ENCODE results near the gene PIM1. TPM values are rescaled to one million over a fixed set of nuclear protein-coding genes. Genes with fewer than 3 reads are reported as not detected.

PIM1 gene
- total and polyA plus RNA-seq, 10 of the 15 experiments (the other 5 are each of a cell fraction or from before 2014, with no cell fraction given): 0.66 to 33.9 (median 10.2) TPM

DNA sequence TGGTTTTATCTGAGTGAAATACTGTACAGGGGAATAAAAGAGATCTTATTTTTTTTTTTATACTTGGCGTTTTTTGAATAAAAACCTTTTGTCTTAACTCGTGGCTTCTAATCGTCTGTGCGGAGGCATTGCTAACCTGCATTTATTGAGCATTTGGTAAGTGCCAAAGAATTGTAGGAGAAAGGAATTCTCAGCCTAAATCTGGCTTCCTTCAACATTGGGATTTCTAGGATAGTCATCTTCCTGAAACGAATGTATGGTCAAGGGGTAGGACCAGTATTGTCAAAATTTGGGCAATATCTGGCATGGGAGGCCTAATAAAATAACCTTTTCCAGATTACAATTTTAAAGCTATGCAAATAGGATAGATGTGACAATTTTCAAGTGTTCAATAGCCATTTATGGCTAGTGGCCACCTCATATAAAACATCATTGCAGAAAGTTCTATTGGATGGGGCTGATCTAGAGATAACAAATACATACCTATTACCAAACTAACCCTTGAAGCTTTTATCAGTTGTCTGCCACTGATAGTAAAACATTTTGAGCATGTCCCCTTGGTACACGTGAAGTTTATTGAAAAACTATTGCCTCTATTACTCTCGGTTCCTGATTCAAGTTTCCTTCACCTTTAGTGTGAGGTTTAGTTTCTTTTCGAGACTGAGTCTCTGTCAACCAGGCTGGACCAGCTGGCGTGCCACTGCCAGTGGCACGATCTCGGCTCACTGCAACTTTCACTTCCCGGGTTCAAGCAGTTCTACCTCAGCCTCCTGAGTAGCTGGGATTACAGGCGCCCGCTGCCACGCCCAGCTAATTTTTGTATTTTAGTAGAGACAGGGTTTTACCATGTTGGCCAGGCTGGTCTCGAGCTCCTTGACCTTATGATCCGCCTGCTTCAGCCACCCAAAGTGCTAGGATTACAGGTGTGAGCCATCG, 5.6 kb downstream of the PIM1 start:
- no peaks in the 10 kb centered on the region for H3K9me3 ChIP-seq (replicated peaks; ENCODE audit: control insufficient read depth, insufficient read depth, low read length)
- peaks cover 8% of the 10 kb centered on the region for H3K79me2 ChIP-seq (ENCODE audit: control insufficient read depth, insufficient read depth, low read length)
- no peak overlapping the region for H3K4me3 ChIP-seq
- FAIRE-seq (peak; percentile 92), ATAC-seq (peak; percentile 57), DNase-seq (ENCODE audit: low read depth, low spot score) (no peak)
- peaks cover 7 to 8% of the 10 kb centered on the region in 2 experiments for H3K36me3 ChIP-seq (ENCODE audit: control insufficient read depth in 2 of 2, insufficient read depth in 2 of 2, low read length in 1 of 2)
- CTCF ChIA-PET: interaction anchor here (0.6 to 4.4 kb wide), 15 partner anchors 13 to 1301 kb away, joined by 3 to 31 read pairs (median 4); no protein-coding TSS in a partner anchor
- WGBS (ENCODE audit: insufficient coverage, insufficient replicate concordance, low lambda C conversion rate, missing lambda C conversion rate): 27% methylated on average over 18 of the region's 18 CpGs
- POLR2A ChIA-PET: interaction anchor here (0.7 to 0.8 kb wide), 2 partner anchors 125 to 286 kb away, joined by 3 to 4 read pairs; no protein-coding TSS in a partner anchor
- SMC1A ChIA-PET (ENCODE audit: uncharacterized antibody, unreplicated experiment): interaction anchor here (0.6 to 12.2 kb wide), 16 partner anchors 15 to 290 kb away, joined by 3 to 266 read pairs (median 4); partner anchors contain the start of gene C6orf89
- intact Hi-C loops (cut with micrococcal nuclease; ENCODE audit: unreplicated experiment): loop anchor here (10.0 kb wide), 1 partner anchor 411 kb away; no protein-coding TSS in a partner anchor
- H3K27ac ChIP-seq (ENCODE audit: control insufficient read depth, insufficient read depth): no peak overlapping the region; the same call in none of the 2 replicates
- H3K4me1 ChIP-seq (ENCODE audit: control insufficient read depth, insufficient read depth, low read length): peaks cover 26% of the 10 kb centered on the region
- H3K27me3 ChIP-seq (replicated peaks in 1 of 2; ENCODE audit: control insufficient read depth in 2 of 2, insufficient read depth in 2 of 2, low read length in 1 of 2): no peaks in the 10 kb centered on the region
- RAD21 ChIA-PET (ENCODE audit: unreplicated experiment): interaction anchor here (0.6 to 8.3 kb wide), 7 partner anchors 34 to 387 kb away, joined by 3 to 255 read pairs (median 4); no protein-coding TSS in a partner anchor
- H2AFZ ChIP-seq (ENCODE audit: control insufficient read depth, low read depth, low read length): no peak overlapping the region
- peak overlapping the region; percentile 36; the same call in 1 of the 2 replicates for H3K4me2 ChIP-seq (ENCODE audit: control insufficient read depth, insufficient read depth)
- H3K9ac ChIP-seq (ENCODE audit: control insufficient read depth, insufficient read depth, low read length): no peak overlapping the region
- in situ Hi-C loops (cut with MboI): loop anchor here (10.0 kb wide), 2 partner anchors 151 to 411 kb away; no protein-coding TSS in a partner anchor
- H4K20me1 ChIP-seq (ENCODE audit: control insufficient read depth, insufficient read depth): no peaks in the 10 kb centered on the region; the same call in 1 of the 2 replicates
- BruUV-seq (replicated peaks): no TSS peak
- TF ChIP-seq FOS (IDR thresholded peaks at IDR 0.05; ENCODE audit: borderline replicate concordance, extremely low read depth, insufficient read length) (no peak), TARDBP (IDR thresholded peaks at IDR 0.05; ENCODE audit: borderline replicate concordance) (no peak), POLR2A (IDR thresholded peaks at IDR 0.05; ENCODE audit: low read depth, low read length) (0 out of 2 replicates have a peak, but pooled peaks have one; percentile 25), MEF2A (IDR thresholded peaks at IDR 0.05; ENCODE audit: insufficient read depth, low read depth, low read length) (no peak), KLF5 (IDR thresholded peaks at IDR 0.05; ENCODE audit: partially characterized antibody) (no peak), MXI1 (IDR thresholded peaks at IDR 0.05; ENCODE audit: low read depth, low read length) (no peak), NFYA (IDR thresholded peaks at IDR 0.05; ENCODE audit: borderline replicate concordance, low read depth, low read length) (no peak), CREB1 (IDR thresholded peaks at IDR 0.05; ENCODE audit: low read depth) (no peak)
- TF ChIP-seq, protein P1, sequence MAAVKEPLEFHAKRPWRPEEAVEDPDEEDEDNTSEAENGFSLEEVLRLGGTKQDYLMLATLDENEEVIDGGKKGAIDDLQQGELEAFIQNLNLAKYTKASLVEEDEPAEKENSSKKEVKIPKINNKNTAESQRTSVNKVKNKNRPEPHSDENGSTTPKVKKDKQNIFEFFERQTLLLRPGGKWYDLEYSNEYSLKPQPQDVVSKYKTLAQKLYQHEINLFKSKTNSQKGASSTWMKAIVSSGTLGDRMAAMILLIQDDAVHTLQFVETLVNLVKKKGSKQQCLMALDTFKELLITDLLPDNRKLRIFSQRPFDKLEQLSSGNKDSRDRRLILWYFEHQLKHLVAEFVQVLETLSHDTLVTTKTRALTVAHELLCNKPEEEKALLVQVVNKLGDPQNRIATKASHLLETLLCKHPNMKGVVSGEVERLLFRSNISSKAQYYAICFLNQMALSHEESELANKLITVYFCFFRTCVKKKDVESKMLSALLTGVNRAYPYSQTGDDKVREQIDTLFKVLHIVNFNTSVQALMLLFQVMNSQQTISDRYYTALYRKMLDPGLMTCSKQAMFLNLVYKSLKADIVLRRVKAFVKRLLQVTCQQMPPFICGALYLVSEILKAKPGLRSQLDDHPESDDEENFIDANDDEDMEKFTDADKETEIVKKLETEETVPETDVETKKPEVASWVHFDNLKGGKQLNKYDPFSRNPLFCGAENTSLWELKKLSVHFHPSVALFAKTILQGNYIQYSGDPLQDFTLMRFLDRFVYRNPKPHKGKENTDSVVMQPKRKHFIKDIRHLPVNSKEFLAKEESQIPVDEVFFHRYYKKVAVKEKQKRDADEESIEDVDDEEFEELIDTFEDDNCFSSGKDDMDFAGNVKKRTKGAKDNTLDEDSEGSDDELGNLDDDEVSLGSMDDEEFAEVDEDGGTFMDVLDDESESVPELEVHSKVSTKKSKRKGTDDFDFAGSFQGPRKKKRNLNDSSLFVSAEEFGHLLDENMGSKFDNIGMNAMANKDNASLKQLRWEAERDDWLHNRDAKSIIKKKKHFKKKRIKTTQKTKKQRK (IDR thresholded peaks at IDR 0.05; ENCODE audit: low read depth, low read length): no peak
- TF ChIP-seq, protein P2, sequence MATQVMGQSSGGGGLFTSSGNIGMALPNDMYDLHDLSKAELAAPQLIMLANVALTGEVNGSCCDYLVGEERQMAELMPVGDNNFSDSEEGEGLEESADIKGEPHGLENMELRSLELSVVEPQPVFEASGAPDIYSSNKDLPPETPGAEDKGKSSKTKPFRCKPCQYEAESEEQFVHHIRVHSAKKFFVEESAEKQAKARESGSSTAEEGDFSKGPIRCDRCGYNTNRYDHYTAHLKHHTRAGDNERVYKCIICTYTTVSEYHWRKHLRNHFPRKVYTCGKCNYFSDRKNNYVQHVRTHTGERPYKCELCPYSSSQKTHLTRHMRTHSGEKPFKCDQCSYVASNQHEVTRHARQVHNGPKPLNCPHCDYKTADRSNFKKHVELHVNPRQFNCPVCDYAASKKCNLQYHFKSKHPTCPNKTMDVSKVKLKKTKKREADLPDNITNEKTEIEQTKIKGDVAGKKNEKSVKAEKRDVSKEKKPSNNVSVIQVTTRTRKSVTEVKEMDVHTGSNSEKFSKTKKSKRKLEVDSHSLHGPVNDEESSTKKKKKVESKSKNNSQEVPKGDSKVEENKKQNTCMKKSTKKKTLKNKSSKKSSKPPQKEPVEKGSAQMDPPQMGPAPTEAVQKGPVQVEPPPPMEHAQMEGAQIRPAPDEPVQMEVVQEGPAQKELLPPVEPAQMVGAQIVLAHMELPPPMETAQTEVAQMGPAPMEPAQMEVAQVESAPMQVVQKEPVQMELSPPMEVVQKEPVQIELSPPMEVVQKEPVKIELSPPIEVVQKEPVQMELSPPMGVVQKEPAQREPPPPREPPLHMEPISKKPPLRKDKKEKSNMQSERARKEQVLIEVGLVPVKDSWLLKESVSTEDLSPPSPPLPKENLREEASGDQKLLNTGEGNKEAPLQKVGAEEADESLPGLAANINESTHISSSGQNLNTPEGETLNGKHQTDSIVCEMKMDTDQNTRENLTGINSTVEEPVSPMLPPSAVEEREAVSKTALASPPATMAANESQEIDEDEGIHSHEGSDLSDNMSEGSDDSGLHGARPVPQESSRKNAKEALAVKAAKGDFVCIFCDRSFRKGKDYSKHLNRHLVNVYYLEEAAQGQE (IDR thresholded peaks at IDR 0.05; ENCODE audit: low read depth, low read length): no peak
- TF ChIP-seq, protein P3, sequence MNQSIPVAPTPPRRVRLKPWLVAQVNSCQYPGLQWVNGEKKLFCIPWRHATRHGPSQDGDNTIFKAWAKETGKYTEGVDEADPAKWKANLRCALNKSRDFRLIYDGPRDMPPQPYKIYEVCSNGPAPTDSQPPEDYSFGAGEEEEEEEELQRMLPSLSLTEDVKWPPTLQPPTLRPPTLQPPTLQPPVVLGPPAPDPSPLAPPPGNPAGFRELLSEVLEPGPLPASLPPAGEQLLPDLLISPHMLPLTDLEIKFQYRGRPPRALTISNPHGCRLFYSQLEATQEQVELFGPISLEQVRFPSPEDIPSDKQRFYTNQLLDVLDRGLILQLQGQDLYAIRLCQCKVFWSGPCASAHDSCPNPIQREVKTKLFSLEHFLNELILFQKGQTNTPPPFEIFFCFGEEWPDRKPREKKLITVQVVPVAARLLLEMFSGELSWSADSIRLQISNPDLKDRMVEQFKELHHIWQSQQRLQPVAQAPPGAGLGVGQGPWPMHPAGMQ (IDR thresholded peaks at IDR 0.05; ENCODE audit: borderline replicate concordance): no peak
